Caco-2 (cell line): ENCODE data around the gene TSEN2. TPM values are rescaled to one million over a fixed set of nuclear protein-coding genes. Genes with fewer than 3 reads are reported as not detected.

Experiments
- BruUV-seq: library from RNA; stranded (reverse); fragments of 400-500 nt; replicated peaks from 2 replicates; lab custom pipeline; 2021; lab: Mats Ljungman, UMichigan
- CTCF ChIA-PET: fragments of 300-600 bp; sonication (Branson Sonifier 250); formaldehyde crosslinking; loops from one replicate; lab custom pipeline; 2022; ENCODE audit warnings: antibody characterized with exemption; lab: Charles Lee
- POLR2A ChIA-PET: fragments of 300-600 bp; sonication (Branson Sonifier 250); formaldehyde crosslinking; loops from one replicate; lab custom pipeline; 2022; ENCODE audit warnings: antibody characterized with exemption; lab: Charles Lee
- DNase-seq, 2 experiments: peaks; one replicate each; pipeline versions ENCODE4 v3.0.0 to v3.0.0-alpha.2; 2020 to 2022
- H3K27me3 ChIP-seq: replicated peaks from 2 replicates; pipeline ENCODE4 v1.6.0; 2011; ENCODE audit warnings: low read length; ENCODE audit not compliant: control insufficient read depth, insufficient read depth
- H3K36me3 ChIP-seq: 2 replicates; pipeline ENCODE4 v1.5.1; 2011; ENCODE audit warnings: low read length; ENCODE audit not compliant: control insufficient read depth, insufficient read depth
- H3K4me1 ChIP-seq: fragments of 250-450 bp; sonication (Bioruptor Pico); 2 replicates; pipeline ENCODE4 v1.5.1; 2020; ENCODE audit warnings: mild to moderate bottlenecking
- H3K4me3 ChIP-seq: 2 replicates; pipeline ENCODE4 v1.5.1; 2011; ENCODE audit warnings: low read depth, mild to moderate bottlenecking, control low read depth, low read length
- H3K9me3 ChIP-seq: fragments of 250-450 bp; sonication (Bioruptor Pico); 2 replicates; pipeline ENCODE4 v1.5.1; 2020; ENCODE audit warnings: mild to moderate bottlenecking, moderate library complexity
- H3K27ac Mint-ChIP-seq: one replicate; pipeline ENCODE4 v1.8.0; 2022; ENCODE audit warnings: mixed read lengths; ENCODE audit not compliant: unreplicated experiment
- H3K27me3 Mint-ChIP-seq: one replicate; pipeline ENCODE4 v1.8.0; 2022; ENCODE audit warnings: mixed read lengths; ENCODE audit not compliant: insufficient read depth, unreplicated experiment
- H3K36me3 Mint-ChIP-seq: one replicate; pipeline ENCODE4 v1.8.0; 2022; ENCODE audit warnings: mild to moderate bottlenecking, mixed read lengths; ENCODE audit not compliant: insufficient read depth, unreplicated experiment
- H3K4me1 Mint-ChIP-seq: one replicate; pipeline ENCODE4 v1.8.0; 2022; ENCODE audit warnings: low read depth, mixed read lengths; ENCODE audit not compliant: unreplicated experiment
- H3K4me3 Mint-ChIP-seq: one replicate; pipeline ENCODE4 v1.8.0; 2022; ENCODE audit warnings: mild to moderate bottlenecking, moderate library complexity, mixed read lengths; ENCODE audit not compliant: unreplicated experiment
- H3K9me3 Mint-ChIP-seq: one replicate; pipeline ENCODE4 v1.8.0; 2022; ENCODE audit warnings: mixed read lengths; ENCODE audit not compliant: unreplicated experiment
- intact Hi-C: fragments of 100-400 bp; cut with micrococcal nuclease; formaldehyde crosslinking; loops from one replicate; pipeline ENCODE4 v1.10.0; 2022; ENCODE audit not compliant: unreplicated experiment
- total RNA-seq: library from RNA; stranded (reverse); gene quantifications from 2 replicates; pipeline ENCODE4 v1.2.3, GENCODE V29; 2022
- TF ChIP-seq, protein P1 (sequence below), 2 experiments: fragments of 200-600 bp in 1 of 2; IDR thresholded peaks; 1 replicate in 1 of 2; 2 replicates in 1 of 2; pipeline versions ENCODE4 v1.5.1 to v1.8.0; 2011 to 2022; ENCODE audit warnings: antibody characterized with exemption in 1 of 2, control low read depth in 1 of 2, inconsistent platforms in 1 of 2, low read depth in 1 of 2, low read length in 1 of 2, mild to moderate bottlenecking in 1 of 2, moderate library complexity in 1 of 2; ENCODE audit not compliant: insufficient read depth in 1 of 2, severe bottlenecking in 1 of 2, unreplicated experiment in 1 of 2

Gene TSEN2
- total RNA-seq, 1 experiment from 2014 or later, result 19.6 TPM

DNA sequence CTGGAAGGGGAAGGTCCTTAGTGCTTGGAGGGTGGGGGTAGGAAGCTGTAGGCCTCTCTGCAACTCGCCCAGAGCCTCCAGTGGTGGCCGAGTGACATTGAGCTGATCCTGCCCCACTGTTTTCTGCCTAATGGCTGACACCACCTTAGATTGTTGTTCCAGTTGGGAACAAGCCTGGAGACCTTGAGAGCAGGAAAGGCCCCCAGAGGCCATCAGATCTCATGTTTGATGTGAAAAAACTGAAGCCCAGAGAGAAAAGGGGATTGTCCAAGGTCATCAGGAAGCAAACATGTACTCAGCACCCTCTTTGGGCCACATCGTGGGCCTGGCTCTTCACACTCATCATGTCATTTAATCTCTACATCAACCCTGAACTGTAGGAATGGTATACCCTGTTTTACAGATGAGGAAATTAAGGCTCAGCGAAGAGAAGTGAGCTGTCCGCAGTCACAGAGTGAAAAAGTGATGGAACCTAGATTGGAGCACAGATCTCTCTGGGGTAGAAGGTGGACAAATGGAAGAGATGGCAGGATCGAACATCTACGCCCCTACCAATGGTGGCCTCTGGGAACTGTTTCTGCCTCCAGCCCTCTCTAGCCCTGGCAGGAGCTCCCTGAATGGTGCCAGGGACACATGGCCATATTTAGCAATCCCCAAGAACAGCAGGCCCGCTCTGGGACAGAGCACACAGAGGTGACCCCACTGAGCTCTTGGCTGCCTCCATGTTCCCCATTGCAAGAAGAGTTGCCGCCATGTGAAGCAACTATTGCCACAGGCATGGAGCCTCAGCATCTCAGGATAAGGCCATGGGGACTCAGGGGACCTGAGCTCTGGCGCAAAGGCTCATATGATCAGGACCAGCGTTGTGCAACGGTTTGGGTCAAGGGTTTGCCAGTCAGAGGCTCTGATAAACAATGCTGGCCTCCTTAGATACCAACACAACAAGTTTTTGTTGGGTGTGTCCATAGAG, 31.6 kb upstream of the TSEN2 start:
- TF ChIP-seq, protein P1, sequence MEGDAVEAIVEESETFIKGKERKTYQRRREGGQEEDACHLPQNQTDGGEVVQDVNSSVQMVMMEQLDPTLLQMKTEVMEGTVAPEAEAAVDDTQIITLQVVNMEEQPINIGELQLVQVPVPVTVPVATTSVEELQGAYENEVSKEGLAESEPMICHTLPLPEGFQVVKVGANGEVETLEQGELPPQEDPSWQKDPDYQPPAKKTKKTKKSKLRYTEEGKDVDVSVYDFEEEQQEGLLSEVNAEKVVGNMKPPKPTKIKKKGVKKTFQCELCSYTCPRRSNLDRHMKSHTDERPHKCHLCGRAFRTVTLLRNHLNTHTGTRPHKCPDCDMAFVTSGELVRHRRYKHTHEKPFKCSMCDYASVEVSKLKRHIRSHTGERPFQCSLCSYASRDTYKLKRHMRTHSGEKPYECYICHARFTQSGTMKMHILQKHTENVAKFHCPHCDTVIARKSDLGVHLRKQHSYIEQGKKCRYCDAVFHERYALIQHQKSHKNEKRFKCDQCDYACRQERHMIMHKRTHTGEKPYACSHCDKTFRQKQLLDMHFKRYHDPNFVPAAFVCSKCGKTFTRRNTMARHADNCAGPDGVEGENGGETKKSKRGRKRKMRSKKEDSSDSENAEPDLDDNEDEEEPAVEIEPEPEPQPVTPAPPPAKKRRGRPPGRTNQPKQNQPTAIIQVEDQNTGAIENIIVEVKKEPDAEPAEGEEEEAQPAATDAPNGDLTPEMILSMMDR (IDR thresholded peaks at IDR 0.05; ENCODE audit: insufficient read depth in 1 of 2, low read depth in 1 of 2, low read length in 1 of 2, severe bottlenecking in 1 of 2, unreplicated experiment in 1 of 2), result no peak
- Histone ChIP-seq H3K36me3 (no peaks in the 10 kb centered on the region), H3K27me3 (no peaks in the 10 kb centered on the region), H3K4me3 (no peak overlapping the region), H3K4me1 (no peaks in the 10 kb centered on the region), H3K9me3 (no peaks in the 10 kb centered on the region)
- intact Hi-C loops, result no loop called here
- no peak overlapping the region for H3K4me3 Mint-ChIP-seq
- no peaks in the 10 kb centered on the region for H3K9me3 Mint-ChIP-seq
- BruUV-seq, result no TSS peak
- H3K27ac Mint-ChIP-seq, result no peak overlapping the region
- ChIA-PET POLR2A (no interaction called here), CTCF (no interaction called here)
- H3K27me3 Mint-ChIP-seq, result no peaks in the 10 kb centered on the region
- DNase-seq, result no peak
- H3K36me3 Mint-ChIP-seq, result no peaks in the 10 kb centered on the region
- H3K4me1 Mint-ChIP-seq, result no peaks in the 10 kb centered on the region

DNA sequence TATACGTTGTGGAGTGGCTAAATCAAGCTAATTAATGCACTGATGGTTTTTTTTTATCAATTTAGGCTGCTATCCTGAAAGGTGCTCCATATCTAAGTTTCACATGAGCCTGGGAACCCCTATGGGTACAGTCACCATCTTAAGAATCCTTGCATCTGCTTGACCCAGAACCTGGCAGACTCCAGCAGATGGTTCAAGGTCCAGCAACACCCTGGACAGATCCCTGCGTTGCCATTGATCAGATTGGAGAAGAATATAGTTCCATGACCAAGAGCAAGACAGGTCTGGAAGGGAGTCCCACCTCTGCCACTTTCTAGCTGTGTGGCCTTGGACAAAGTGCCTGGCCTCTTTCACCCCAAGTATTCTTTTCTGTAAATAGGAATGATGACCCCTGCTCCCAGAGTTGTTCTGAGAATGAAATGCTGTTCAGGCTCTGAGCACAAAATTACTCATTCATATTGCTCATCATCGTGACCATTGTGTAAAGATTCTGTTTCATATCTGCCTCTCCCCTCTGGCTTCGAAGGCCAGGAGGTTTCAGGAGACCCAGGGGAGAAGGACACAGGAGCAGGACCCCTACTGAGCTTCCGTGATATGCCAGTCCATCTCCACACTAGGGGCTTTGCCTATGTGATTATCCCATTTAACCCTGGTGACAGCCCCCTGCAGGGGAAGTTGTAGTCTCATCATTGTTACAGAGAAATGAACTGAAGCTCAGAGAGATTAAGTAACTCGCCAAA, 30.0 kb upstream of the TSEN2 start:
- no peak overlapping the region for H3K27ac Mint-ChIP-seq
- Histone ChIP-seq H3K36me3 (no peaks in the 10 kb centered on the region), H3K4me1 (no peaks in the 10 kb centered on the region), H3K9me3 (no peaks in the 10 kb centered on the region), H3K27me3 (no peaks in the 10 kb centered on the region), H3K4me3 (no peak overlapping the region)
- TF ChIP-seq, protein P1 (IDR thresholded peaks at IDR 0.05; ENCODE audit: insufficient read depth in 1 of 2, low read depth in 1 of 2, low read length in 1 of 2, severe bottlenecking in 1 of 2, unreplicated experiment in 1 of 2), result no peak
- ChIA-PET CTCF (no interaction called here), POLR2A (no interaction called here)
- no peaks in the 10 kb centered on the region for H3K36me3 Mint-ChIP-seq
- H3K4me1 Mint-ChIP-seq, result no peaks in the 10 kb centered on the region
- H3K4me3 Mint-ChIP-seq, result no peak overlapping the region
- no peaks in the 10 kb centered on the region for H3K9me3 Mint-ChIP-seq
- H3K27me3 Mint-ChIP-seq, result no peaks in the 10 kb centered on the region
- intact Hi-C loops, result no loop called here
- BruUV-seq, result no TSS peak
- no peak for DNase-seq

GRCh38 chr3:12454816-12455121, 29.5 kb upstream of the TSEN2 start:
- intact Hi-C loops, result no loop called here
- no peak overlapping the region for H3K27ac Mint-ChIP-seq
- Histone ChIP-seq H3K9me3 (no peaks in the 10 kb centered on the region), H3K4me1 (no peaks in the 10 kb centered on the region), H3K27me3 (no peaks in the 10 kb centered on the region), H3K36me3 (no peaks in the 10 kb centered on the region), H3K4me3 (no peak overlapping the region)
- no peak overlapping the region for H3K4me3 Mint-ChIP-seq
- CTCF ChIA-PET, result no interaction called here
- H3K9me3 Mint-ChIP-seq, result no peaks in the 10 kb centered on the region
- TF ChIP-seq, protein P1 (IDR thresholded peaks at IDR 0.05; ENCODE audit: insufficient read depth in 1 of 2, low read depth in 1 of 2, low read length in 1 of 2, severe bottlenecking in 1 of 2, unreplicated experiment in 1 of 2), result no peak
- H3K27me3 Mint-ChIP-seq, result no peaks in the 10 kb centered on the region
- no peak for DNase-seq
- H3K36me3 Mint-ChIP-seq, result no peaks in the 10 kb centered on the region
- BruUV-seq, result no TSS peak
- no peaks in the 10 kb centered on the region for H3K4me1 Mint-ChIP-seq
- POLR2A ChIA-PET, result no interaction called here
